Testis (tissue), 2 donors: ENCODE data around the gene SFRP2.

ENCODE experiments used
- POLR2A ChIP-seq: fragments of 450-650 bp; IDR thresholded peaks from one replicate; pipeline ENCODE4 v1.6.1; 2017; ENCODE audit warnings: antibody characterized with exemption, mild to moderate bottlenecking, moderate library complexity
- TF ChIP-seq, protein P1 (sequence below), 3 experiments: fragments of 450-650 bp in 2 of 3; fragments of 200-600 bp in 1 of 3; sonication (generic) in 1 of 3; IDR thresholded peaks; one replicate each; pipeline ENCODE4 v1.5.1; 2016 to 2019; ENCODE audit warnings: antibody characterized with exemption in 3 of 3, mild to moderate bottlenecking in 2 of 3, moderate library complexity in 1 of 3

DNA sequence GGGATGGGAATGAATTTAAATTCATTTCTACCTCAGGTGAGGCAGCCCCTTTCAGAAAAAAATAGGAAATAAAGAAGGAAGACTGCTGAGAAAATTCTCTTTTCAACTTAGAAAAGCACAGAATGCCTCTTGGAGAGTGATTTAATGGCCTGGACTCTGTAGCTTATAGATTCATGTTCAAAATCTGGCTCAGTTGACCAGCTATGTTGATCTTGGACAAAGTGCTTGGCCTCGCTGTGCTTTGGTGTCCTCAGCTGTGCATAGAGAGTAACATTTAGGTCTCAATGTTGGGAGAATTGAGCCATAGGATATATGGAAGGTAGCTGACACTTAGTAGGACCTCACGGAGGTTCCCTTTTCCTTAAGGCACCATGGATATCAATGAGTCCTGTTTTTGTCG lies 49.7 kb upstream of the SFRP2 start:
- TF ChIP-seq, protein P1, sequence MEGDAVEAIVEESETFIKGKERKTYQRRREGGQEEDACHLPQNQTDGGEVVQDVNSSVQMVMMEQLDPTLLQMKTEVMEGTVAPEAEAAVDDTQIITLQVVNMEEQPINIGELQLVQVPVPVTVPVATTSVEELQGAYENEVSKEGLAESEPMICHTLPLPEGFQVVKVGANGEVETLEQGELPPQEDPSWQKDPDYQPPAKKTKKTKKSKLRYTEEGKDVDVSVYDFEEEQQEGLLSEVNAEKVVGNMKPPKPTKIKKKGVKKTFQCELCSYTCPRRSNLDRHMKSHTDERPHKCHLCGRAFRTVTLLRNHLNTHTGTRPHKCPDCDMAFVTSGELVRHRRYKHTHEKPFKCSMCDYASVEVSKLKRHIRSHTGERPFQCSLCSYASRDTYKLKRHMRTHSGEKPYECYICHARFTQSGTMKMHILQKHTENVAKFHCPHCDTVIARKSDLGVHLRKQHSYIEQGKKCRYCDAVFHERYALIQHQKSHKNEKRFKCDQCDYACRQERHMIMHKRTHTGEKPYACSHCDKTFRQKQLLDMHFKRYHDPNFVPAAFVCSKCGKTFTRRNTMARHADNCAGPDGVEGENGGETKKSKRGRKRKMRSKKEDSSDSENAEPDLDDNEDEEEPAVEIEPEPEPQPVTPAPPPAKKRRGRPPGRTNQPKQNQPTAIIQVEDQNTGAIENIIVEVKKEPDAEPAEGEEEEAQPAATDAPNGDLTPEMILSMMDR (IDR thresholded peaks at IDR 0.05): no peak
- no peak for TF ChIP-seq POLR2A
